Sigmoid colon (tissue), 7 donors: ENCODE results near the gene LEAP2. TPM values are rescaled to one million over a fixed set of nuclear protein-coding genes. Genes with fewer than 3 reads are reported as not detected.

ENCODE experiments used
- DNase-seq: peaks from one replicate; pipeline ENCODE4 v3.0.0-alpha.2; 2019
- H3K27ac ChIP-seq, 4 donors: fragments of 200-600 bp; sonication (generic); one replicate each; pipeline ENCODE4 v1.5.1; 2016 to 2019; ENCODE audit warnings: mild to moderate bottlenecking in 1 of 4
- H3K27me3 ChIP-seq, 3 donors: fragments of 200-600 bp; sonication (generic); one replicate each; pipeline ENCODE4 v1.5.1; 2019; ENCODE audit warnings: mild to moderate bottlenecking in 1 of 3
- H3K36me3 ChIP-seq, 4 donors: fragments of 200-600 bp; sonication (generic); one replicate each; pipeline ENCODE4 v1.5.1; 2016 to 2019
- H3K4me1 ChIP-seq, 4 donors: fragments of 200-600 bp; sonication (generic); one replicate each; pipeline ENCODE4 v1.5.1; 2017 to 2019
- H3K4me3 ChIP-seq, 4 donors: fragments of 200-600 bp; sonication (generic); one replicate each; pipeline ENCODE4 v1.5.1; 2017 to 2019; ENCODE audit warnings: mild to moderate bottlenecking in 2 of 4, moderate library complexity in 1 of 4
- H3K9me3 ChIP-seq, 4 donors: fragments of 200-600 bp in 3 of 4; sonication (generic) in 3 of 4; one replicate each; pipeline versions ENCODE4 v1.5.1 to v1.6.1; 2013 to 2019
- CTCF ChIP-seq, 4 experiments: fragments of 450-650 bp in 3 of 4; fragments of 200-600 bp in 1 of 4; IDR thresholded peaks; one replicate each; pipeline ENCODE4 v1.5.1; 2016 to 2019; ENCODE audit warnings: antibody characterized with exemption in 4 of 4, mild to moderate bottlenecking in 3 of 4, moderate library complexity in 2 of 4
- EP300 ChIP-seq, 4 donors: sonication (generic); formaldehyde crosslinking; IDR thresholded peaks; one replicate each; pipeline ENCODE4 v1.6.1; 2017; ENCODE audit warnings: antibody characterized with exemption in 4 of 4
- POLR2A ChIP-seq, 2 donors: fragments of 450-650 bp; IDR thresholded peaks; one replicate each; pipeline ENCODE4 v1.6.1; 2016; ENCODE audit warnings: antibody characterized with exemption in 2 of 2, mild to moderate bottlenecking in 2 of 2, moderate library complexity in 2 of 2
- POLR2AphosphoS5 ChIP-seq, 4 donors: sonication (generic); formaldehyde crosslinking; IDR thresholded peaks; one replicate each; pipeline ENCODE4 v1.6.1; 2017; ENCODE audit warnings: antibody characterized with exemption in 4 of 4
- WGBS, 2 donors: extraction: QIAGEN DNeasy Blood & Tissue Kit; methylation state at CpG; one replicate each; pipeline ENCODE4 v1.1.7; 2013; 5-methylcytosine and 5-hydroxymethylcytosine counted together
- intact Hi-C: fragments of 100-400 bp; cut with DNase I; formaldehyde crosslinking; loops from one replicate; pipeline ENCODE4 v1.15.1; 2023
- polyA plus RNA-seq, 3 donors: library from polyadenylated mRNA; stranded (reverse); fragments of 200-250 nt; gene quantifications; one replicate each; pipeline ENCODE4 v1.2.3, GENCODE V29; 2013
- small RNA-seq, 3 donors: library from RNA; depleted of rRNA; stranded (forward); fragments of <200 nt; gene quantifications; one replicate each; pipeline ENCODE3, GENCODE V24; 2016
- total RNA-seq, 4 donors: library from RNA; depleted of rRNA; stranded (reverse); fragments of >200 nt; gene quantifications; one replicate each; pipeline ENCODE4 v1.1.0, GENCODE V29; 2016
- donor health status: healthy with polysubstance abuse.
- donor health status: Bipolar disorder and iron deficiency.
- donor health status: healthy.

The LEAP2 gene
- total and polyA plus RNA-seq, 7 donors = 0.36 to 1.7 (median 0.99) TPM

- no peak for DNase-seq
- Histone ChIP-seq H3K27me3 (no peaks in the 10 kb centered on the region), H3K4me1 (peaks cover 0 to 4% (median 2%) of the 10 kb centered on the region in 4 donors), H3K4me3 (no peak overlapping the region), H3K9me3 (no peaks in the 10 kb centered on the region), H3K27ac (no peak overlapping the region), H3K36me3 (peaks cover 5 to 23% (median 12%) of the 10 kb centered on the region in 4 donors)
- intact Hi-C loops = no loop called here
- 89 to 93% methylated on average over 1 of the region's 1 CpG for WGBS, 2 donors
- no peak for TF ChIP-seq CTCF (IDR thresholded peaks at IDR 0.05)
- TF ChIP-seq EP300 (IDR thresholded peaks at IDR 0.05) = no peak
- TF ChIP-seq POLR2AphosphoS5 (IDR thresholded peaks at IDR 0.05) = no peak
- no peak for TF ChIP-seq POLR2A (IDR thresholded peaks at IDR 0.05)
Measured at GRCh38 chr5:132909702-132910101, 36.2 kb downstream of the LEAP2 start.

- DNase-seq = no peak
- no peaks in the 10 kb centered on the region for H3K27me3 ChIP-seq
- intact Hi-C loops = no loop called here
- WGBS, 2 donors = 91 to 92% methylated on average over 5 of the region's 5 CpGs
- no peak for TF ChIP-seq EP300 (IDR thresholded peaks at IDR 0.05)
- no peak for TF ChIP-seq CTCF (IDR thresholded peaks at IDR 0.05)
- no peak for TF ChIP-seq POLR2AphosphoS5 (IDR thresholded peaks at IDR 0.05)
- no peak for TF ChIP-seq POLR2A (IDR thresholded peaks at IDR 0.05)
- no peaks in the 10 kb centered on the region for H3K4me1 ChIP-seq
- H3K27ac ChIP-seq = no peak overlapping the region
- H3K4me3 ChIP-seq = no peak overlapping the region
- no peaks in the 10 kb centered on the region for H3K9me3 ChIP-seq
- peaks cover 5 to 51% (median 12%) of the 10 kb centered on the region in 4 donors for H3K36me3 ChIP-seq
Measured at GRCh38 chr5:132915681-132916080, 42.2 kb downstream of the LEAP2 start.

- Histone ChIP-seq H3K27ac (no peak overlapping the region), H3K36me3 (peaks cover 5 to 51% (median 12%) of the 10 kb centered on the region in 4 donors), H3K9me3 (no peaks in the 10 kb centered on the region), H3K4me1 (no peaks in the 10 kb centered on the region), H3K27me3 (no peaks in the 10 kb centered on the region), H3K4me3 (no peak overlapping the region)
- intact Hi-C loops = no loop called here
- 96 to 98% methylated on average over 3 of the region's 3 CpGs for WGBS, 2 donors
- no peak for DNase-seq
- TF ChIP-seq EP300 (IDR thresholded peaks at IDR 0.05) = no peak
- TF ChIP-seq POLR2AphosphoS5 (IDR thresholded peaks at IDR 0.05) = no peak
- TF ChIP-seq CTCF (IDR thresholded peaks at IDR 0.05) = no peak
- no peak for TF ChIP-seq POLR2A (IDR thresholded peaks at IDR 0.05)
Measured at GRCh38 chr5:132916086-132916485, 42.6 kb downstream of the LEAP2 start.

Small RNA genes within 50 kb of the gene (small RNA-seq; reads per million reads assigned to genes)
- 0 reads per million in 3 donors for gene RNA5SP192

Other genes with a start within 250 kb of the LEAP2 start
- gene IL13, start 215.5 kb upstream of the LEAP2 start, total RNA-seq = not detected
- gene IL13, start 215.5 kb upstream of the LEAP2 start, polyA plus RNA-seq = under 1 TPM in 1 of 3 donors, not detected in 2; 0.15 TPM
- gene IL4, start 199.7 kb upstream of the LEAP2 start, total RNA-seq = not detected
- gene IL4, start 199.7 kb upstream of the LEAP2 start, polyA plus RNA-seq = not detected
- 10 to 100 TPM in 2 of 4 donors, 1 to 10 TPM in 2; 7.1 to 19.9 (median 12.9) TPM for gene KIF3A, start 136.1 kb upstream of the LEAP2 start, total RNA-seq
- 1 to 10 TPM; 1.2 to 2.7 (median 1.8) TPM for gene KIF3A, start 136.1 kb upstream of the LEAP2 start, polyA plus RNA-seq
- gene CCNI2, start 126.2 kb upstream of the LEAP2 start, total RNA-seq = 1 to 10 TPM in 1 of 4 donors, not detected in 3; 1.4 TPM
- 1 to 10 TPM; 1.8 to 5.3 (median 2.3) TPM for gene CCNI2, start 126.2 kb upstream of the LEAP2 start, polyA plus RNA-seq
- 10 to 100 TPM; 21.4 to 36.0 (median 30.9) TPM for gene SEPTIN8, start 96.4 kb upstream of the LEAP2 start, total RNA-seq
- gene SEPTIN8, start 96.4 kb upstream of the LEAP2 start, polyA plus RNA-seq = 10 to 100 TPM; 19.2 to 38.0 (median 30.7) TPM
- under 1 TPM in 2 of 4 donors, not detected in 2; 0.16 to 0.36 TPM for gene SOWAHA, start 60.4 kb upstream of the LEAP2 start, total RNA-seq
- gene SOWAHA, start 60.4 kb upstream of the LEAP2 start, polyA plus RNA-seq = 10 to 100 TPM in 2 of 3 donors, 1 to 10 TPM in 1; 8.0 to 33.8 (median 26.4) TPM
- gene SHROOM1, start 43.0 kb upstream of the LEAP2 start, total RNA-seq = 10 to 100 TPM in 1 of 4 donors, 1 to 10 TPM in 3; 4.2 to 20.0 (median 7.6) TPM
- 10 to 100 TPM; 22.4 to 25.1 (median 24.6) TPM for gene SHROOM1, start 43.0 kb upstream of the LEAP2 start, polyA plus RNA-seq
- 1 to 10 TPM in 1 of 4 donors, under 1 TPM in 2, not detected in 1; 0.33 to 1.8 (median 0.55) TPM for gene GDF9, start 7.2 kb upstream of the LEAP2 start, total RNA-seq
- gene GDF9, start 7.2 kb upstream of the LEAP2 start, polyA plus RNA-seq = under 1 TPM in 1 of 3 donors, not detected in 2; 0.22 TPM
- gene UQCRQ, start 7.0 kb upstream of the LEAP2 start, total RNA-seq = 100 to 1,000 TPM; 113 to 230 (median 172) TPM
- gene UQCRQ, start 7.0 kb upstream of the LEAP2 start, polyA plus RNA-seq = 100 to 1,000 TPM; 416 to 936 (median 650) TPM
- gene AFF4, start 90.0 kb downstream of the LEAP2 start, total RNA-seq = 10 to 100 TPM; 52.4 to 74.0 (median 66.7) TPM
- gene AFF4, start 90.0 kb downstream of the LEAP2 start, polyA plus RNA-seq = 10 to 100 TPM in 2 of 3 donors, 1 to 10 TPM in 1; 9.0 to 18.7 (median 15.5) TPM
- gene ZCCHC10, start 152.9 kb downstream of the LEAP2 start, total RNA-seq = 10 to 100 TPM; 15.0 to 18.9 (median 17.0) TPM
- gene ZCCHC10, start 152.9 kb downstream of the LEAP2 start, polyA plus RNA-seq = 10 to 100 TPM; 26.4 to 57.1 (median 49.2) TPM
- gene HSPA4, start 178.3 kb downstream of the LEAP2 start, total RNA-seq = 10 to 100 TPM; 40.3 to 54.0 (median 45.3) TPM
- gene HSPA4, start 178.3 kb downstream of the LEAP2 start, polyA plus RNA-seq = 10 to 100 TPM; 24.0 to 39.8 (median 28.9) TPM